Esophagus muscularis mucosa (tissue), 4 donors: ENCODE results near the gene TARBP2. TPM values are rescaled to one million over a fixed set of nuclear protein-coding genes. Genes with fewer than 3 reads are reported as not detected.
A peak's percentile ranks its signal among the peaks of the same experiment; 100 is the strongest.

Experiments
- DNase-seq: peaks from one replicate; pipeline ENCODE4 v3.0.0-alpha.2; 2017; ENCODE audit errors: extremely low spot score
- H3K27ac ChIP-seq, 4 donors: fragments of 200-600 bp; sonication (generic); replicated peaks in 1 of 4; 1 replicate in 3 of 4; 2 replicates in 1 of 4; pipeline ENCODE4 v1.5.1; 2016 to 2019; ENCODE audit warnings: mild to moderate bottlenecking in 1 of 4
- H3K27me3 ChIP-seq, 4 donors: fragments of 200-600 bp; sonication (generic); one replicate each; pipeline versions ENCODE4 v1.5.1 to v1.6.0; 2016 to 2019
- H3K36me3 ChIP-seq, 4 donors: fragments of 200-600 bp; sonication (generic); one replicate each; pipeline ENCODE4 v1.5.1; 2016 to 2019
- H3K4me1 ChIP-seq, 4 donors: fragments of 200-600 bp; sonication (generic); one replicate each; pipeline ENCODE4 v1.5.1; 2016 to 2019
- H3K4me3 ChIP-seq, 4 donors: fragments of 200-600 bp; sonication (generic); 1 replicate in 2 of 4; 2 replicates in 2 of 4; pipeline ENCODE4 v1.5.1; 2016 to 2019; ENCODE audit warnings: mild to moderate bottlenecking in 4 of 4, moderate library complexity in 1 of 4
- H3K9me3 ChIP-seq, 4 donors: fragments of 200-600 bp; sonication (generic); 1 replicate in 3 of 4; 2 replicates in 1 of 4; pipeline ENCODE4 v1.5.1; 2016 to 2019
- CTCF ChIP-seq, 3 experiments: fragments of 200-600 bp in 2 of 3; fragments of 450-650 bp in 1 of 3; sonication (generic) in 2 of 3; IDR thresholded peaks; one replicate each; pipeline ENCODE4 v1.5.1; 2017 to 2019; ENCODE audit warnings: antibody characterized with exemption in 3 of 3, mild to moderate bottlenecking in 2 of 3, moderate library complexity in 1 of 3
- EP300 ChIP-seq: sonication (generic); formaldehyde crosslinking; IDR thresholded peaks from one replicate; pipeline ENCODE4 v1.6.1; 2017; ENCODE audit warnings: antibody characterized with exemption
- POLR2A ChIP-seq: fragments of 450-650 bp; IDR thresholded peaks from one replicate; pipeline ENCODE4 v1.6.1; 2017; ENCODE audit warnings: antibody characterized with exemption, moderate library complexity, mild to moderate bottlenecking, low read depth
- POLR2AphosphoS5 ChIP-seq, 2 donors: sonication (generic); formaldehyde crosslinking; IDR thresholded peaks; one replicate each; pipeline ENCODE4 v1.6.1; 2017; ENCODE audit warnings: antibody characterized with exemption in 2 of 2
- WGBS: methylation state at CpG from one replicate; pipeline ENCODE4 v1.1.5; 2018; 5-methylcytosine and 5-hydroxymethylcytosine counted together
- intact Hi-C: fragments of 100-400 bp; cut with DNase I; formaldehyde crosslinking; loops from one replicate; pipeline ENCODE4 v1.15.1; 2023
- total RNA-seq, 4 donors: library from RNA; depleted of rRNA; stranded (reverse); fragments of >200 nt; gene quantifications; one replicate each; pipeline versions ENCODE4 v1.1.0 to v1.2.1, GENCODE V29; 2016

The TARBP2 gene
- total RNA-seq, 4 donors from 2014 or later, result 12.7 to 16.6 (median 12.9) TPM

DNA sequence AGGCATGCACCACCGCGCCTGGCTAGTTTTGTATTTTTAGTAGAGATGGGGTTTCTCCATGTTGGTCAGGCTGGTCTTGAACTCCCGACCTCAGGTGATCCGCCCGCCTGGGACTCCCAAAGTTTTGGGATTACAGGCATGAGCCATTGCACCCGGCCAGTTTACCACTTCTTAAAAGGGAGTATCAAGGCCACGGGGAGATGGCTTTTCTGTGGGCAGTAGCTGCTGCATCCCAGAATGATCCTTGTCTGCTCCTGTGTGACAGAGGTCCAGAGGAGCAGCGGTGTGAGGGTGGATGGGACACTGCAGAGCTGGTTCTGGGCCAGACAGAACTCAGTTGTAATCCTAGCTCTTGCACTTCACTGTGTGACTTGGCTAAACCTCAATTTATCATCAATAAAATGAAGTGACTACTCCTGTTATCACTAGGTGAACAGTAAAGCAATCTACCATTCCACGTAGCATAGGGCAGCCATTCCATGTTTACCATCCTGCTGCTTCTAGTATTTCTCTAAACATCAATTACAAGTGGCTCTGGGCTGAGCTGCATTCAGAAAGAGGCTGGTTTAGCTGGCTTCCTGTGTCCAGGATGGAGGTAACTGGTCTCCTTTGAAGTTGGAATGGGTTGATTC lies 9.2 kb downstream of the TARBP2 start:
- intact Hi-C loops, result no loop called here
- H3K27me3 ChIP-seq, result no peaks in the 10 kb centered on the region
- no peaks in the 10 kb centered on the region for H3K9me3 ChIP-seq
- H3K4me1 ChIP-seq, result peaks cover 6 to 15% (median 9%) of the 10 kb centered on the region in 4 donors
- 83% methylated on average over 4 of the region's 9 CpGs for WGBS
- peaks cover 44 to 89% (median 75%) of the 10 kb centered on the region in 4 donors for H3K36me3 ChIP-seq
- no peak overlapping the region for H3K27ac ChIP-seq
- H3K4me3 ChIP-seq, result no peak overlapping the region
- TF ChIP-seq POLR2A (no peak), CTCF (IDR thresholded peaks at IDR 0.05) (no peak), POLR2AphosphoS5 (IDR thresholded peaks at IDR 0.05) (peak in 1 of 2 donors; percentile 7)
- no peak for DNase-seq

DNA sequence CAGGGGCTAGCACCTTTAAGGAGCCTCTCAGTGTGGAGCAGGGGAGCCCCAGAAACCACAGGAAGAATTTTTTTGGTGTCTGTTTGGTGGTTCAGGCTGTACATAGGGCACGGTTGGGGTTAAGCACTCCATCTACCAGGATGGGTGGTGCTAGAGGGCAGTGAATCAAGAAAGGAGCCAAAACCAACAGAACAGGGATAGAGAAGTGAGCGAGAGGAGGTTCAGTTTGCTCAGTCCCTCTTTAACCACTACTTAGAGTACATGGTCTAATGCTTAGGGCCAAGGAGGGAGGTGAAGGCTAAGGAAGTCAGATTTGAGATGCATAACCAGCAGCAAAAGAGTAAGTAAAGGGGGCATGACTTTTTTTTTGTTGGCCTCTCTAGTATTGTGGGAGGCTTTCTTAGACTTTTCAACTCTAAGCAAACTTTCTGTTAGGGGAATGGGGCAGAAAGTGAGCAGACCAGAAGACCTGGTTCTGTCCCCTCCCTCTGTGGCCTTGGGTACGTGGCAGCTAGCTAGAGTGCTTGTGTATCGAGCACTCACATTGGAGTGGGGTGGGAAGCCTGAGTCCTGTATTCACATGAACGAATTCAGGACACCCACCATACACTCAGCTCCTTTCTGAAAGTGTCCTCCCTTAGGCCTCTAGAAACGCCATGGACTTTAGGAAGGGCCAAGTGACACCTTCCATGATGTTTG lies 12.8 kb downstream of the TARBP2 start:
- Histone ChIP-seq H3K4me1 (peaks cover under 1 to 3% (median under 1%) of the 10 kb centered on the region in 4 donors), H3K36me3 (peaks cover 66 to 97% (median 87%) of the 10 kb centered on the region in 4 donors), H3K27ac (no peak overlapping the region), H3K9me3 (no peaks in the 10 kb centered on the region), H3K27me3 (no peaks in the 10 kb centered on the region), H3K4me3 (no peak overlapping the region)
- no peak for TF ChIP-seq POLR2A
- TF ChIP-seq CTCF (IDR thresholded peaks at IDR 0.05), result no peak
- whole genome bisulfite sequencing, result 79% methylated on average over 6 of the region's 6 CpGs
- intact Hi-C loops, result no loop called here
- no peak for DNase-seq

GRCh38 chr12:53514628-53515290 lies 13.7 kb downstream of the TARBP2 start:
- Histone ChIP-seq H3K27me3 (no peaks in the 10 kb centered on the region), H3K4me1 (no peaks in the 10 kb centered on the region), H3K27ac (no peak overlapping the region), H3K9me3 (no peaks in the 10 kb centered on the region), H3K4me3 (no peak overlapping the region), H3K36me3 (peaks cover 66 to 100% (median 96%) of the 10 kb centered on the region in 4 donors)
- DNase-seq, result no peak
- intact Hi-C loops, result no loop called here
- WGBS, result 71% methylated on average over 6 of the region's 6 CpGs
- TF ChIP-seq CTCF (IDR thresholded peaks at IDR 0.05) (no peak), EP300 (no peak), POLR2A (no peak)

DNA sequence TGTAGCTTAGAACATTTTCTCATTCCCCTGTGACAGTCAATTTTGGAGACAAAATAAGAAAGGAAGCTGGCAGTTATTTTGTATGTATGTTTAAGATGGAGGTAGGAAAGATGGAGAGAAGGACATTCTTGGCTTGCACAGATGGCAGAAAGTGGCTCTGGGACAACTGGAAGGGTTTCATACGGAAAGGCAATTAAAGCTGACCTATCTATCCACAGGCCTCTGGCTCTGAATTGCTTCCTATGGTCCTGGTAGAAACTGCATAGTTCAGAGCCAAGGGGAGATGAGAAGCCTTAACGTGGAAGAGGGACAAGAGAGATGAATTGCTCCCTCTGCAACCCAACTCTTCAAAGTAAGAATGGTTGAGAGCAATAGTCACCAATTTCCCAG lies 14.2 kb downstream of the TARBP2 start:
- Histone ChIP-seq H3K27me3 (no peaks in the 10 kb centered on the region), H3K9me3 (no peaks in the 10 kb centered on the region), H3K4me3 (no peak overlapping the region), H3K36me3 (peaks cover 66 to 100% (median 98%) of the 10 kb centered on the region in 4 donors), H3K27ac (no peak overlapping the region), H3K4me1 (no peaks in the 10 kb centered on the region)
- WGBS, result 47% methylated on average over 2 of the region's 2 CpGs
- intact Hi-C loops, result no loop called here
- TF ChIP-seq EP300, result no peak
- TF ChIP-seq POLR2AphosphoS5 (IDR thresholded peaks at IDR 0.05), result no peak
- TF ChIP-seq POLR2A, result no peak
- TF ChIP-seq CTCF (IDR thresholded peaks at IDR 0.05), result no peak
- DNase-seq, result no peak
